ENCODE measurements around the gene GNAZ. TPM values are rescaled to one million over a fixed set of nuclear protein-coding genes. Genes with fewer than 3 reads are reported as not detected.

The GNAZ gene
- total and polyA plus RNA-seq, 2 of the 8 experiments (the other 6 are each of a cell fraction or from before 2014, with no cell fraction given): 6.6 to 9.6 TPM

DNA sequence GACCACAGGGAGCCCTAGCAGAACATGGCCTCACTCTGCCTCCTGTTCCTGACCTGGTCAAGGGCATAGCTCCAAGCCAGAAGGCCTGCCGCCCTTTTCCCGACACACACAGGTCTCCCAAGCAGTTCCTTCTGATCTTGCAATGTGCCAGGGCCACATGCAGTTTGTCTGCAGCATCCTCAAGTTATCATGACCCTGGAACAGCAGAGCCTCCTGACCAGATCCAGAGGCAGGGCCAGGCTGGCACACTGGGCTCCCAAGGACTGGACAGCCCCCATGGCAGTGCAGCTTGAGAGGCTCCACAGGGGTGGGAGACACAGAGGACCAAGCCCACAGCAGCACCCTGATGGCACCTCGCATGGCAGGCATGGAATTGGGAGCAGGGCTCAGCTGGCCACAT lies 31.2 kb downstream of the GNAZ start:
- Histone ChIP-seq H2BK5ac (ENCODE audit: low read depth, low read length) (peak overlapping the region; percentile 24; the same call in 1 of the 2 replicates), H3K27me3 (replicated peaks in 1 of 4; ENCODE audit: control insufficient read depth in 3 of 4, extremely low read depth in 1 of 4, insufficient read depth in 3 of 4, low read length in 3 of 4) (no peaks in the 10 kb centered on the region; a peak in 2 of 7 replicates), H3K9ac (replicated peaks in 1 of 4; ENCODE audit: extremely low read depth in 1 of 4, low read depth in 3 of 4, low read length in 3 of 4) (no peak overlapping the region), H2BK20ac (ENCODE audit: low read length) (no peak overlapping the region), H3K36me3 (ENCODE audit: control insufficient read depth in 2 of 4, insufficient read depth in 4 of 4, low read length in 3 of 4) (no peaks in the 10 kb centered on the region), H2BK12ac (ENCODE audit: low read depth, low read length) (no peak overlapping the region), H2AK5ac (ENCODE audit: low read depth, low read length) (no peak overlapping the region), H3K23ac (ENCODE audit: insufficient read length) (no peak overlapping the region), H3K56ac (replicated peaks; ENCODE audit: insufficient read length, low read depth, low read length) (no peak overlapping the region), H3K79me2 (ENCODE audit: control insufficient read depth in 1 of 2, insufficient read depth in 2 of 2, low read length in 2 of 2) (no peaks in the 10 kb centered on the region), H4K20me1 (replicated peaks in 1 of 2; ENCODE audit: control insufficient read depth in 1 of 2, insufficient read depth in 2 of 2, low read length in 2 of 2) (peaks cover 0 to 9% of the 10 kb centered on the region in 2 experiments), H3K4ac (replicated peaks; ENCODE audit: insufficient read length, low read depth, low read length) (no peak overlapping the region), H4K8ac (ENCODE audit: extremely low read depth, insufficient read depth, low read length) (no peak overlapping the region), H3K14ac (ENCODE audit: insufficient read length) (no peak overlapping the region), H4K5ac (ENCODE audit: insufficient read length, low read depth, low read length) (no peak overlapping the region), H2BK120ac (replicated peaks; ENCODE audit: low read depth, low read length) (no peak overlapping the region), H3K9me3 (ENCODE audit: insufficient read depth in 2 of 2, low read depth in 1 of 2, low read length in 1 of 2) (no peaks in the 10 kb centered on the region), H2BK15ac (ENCODE audit: low read length) (no peak overlapping the region), H3K18ac (ENCODE audit: extremely low read depth, low read length) (no peak overlapping the region), H3K27ac (ENCODE audit: low read depth, low read length) (no peak overlapping the region), H2AFZ (ENCODE audit: low read length) (no peak overlapping the region), H3K23me2 (ENCODE audit: low read depth, low read length) (no peaks in the 10 kb centered on the region), H3K4me1 (replicated peaks in 1 of 4; ENCODE audit: control insufficient read depth in 3 of 4, insufficient read depth in 4 of 4, low read length in 3 of 4) (no peaks in the 10 kb centered on the region), H3K79me1 (ENCODE audit: low read depth, low read length) (0 out of 2 replicates have a peak, but pooled peaks cover 3% of the 10 kb centered on the region), H3K4me3 (ENCODE audit: extremely low read depth in 1 of 4, insufficient read depth in 2 of 4, low read depth in 3 of 4, low read length in 4 of 4) (no peak overlapping the region), H4K91ac (replicated peaks; ENCODE audit: insufficient read length, low read length) (no peak overlapping the region), H3K4me2 (ENCODE audit: insufficient read depth in 1 of 2, low read depth in 2 of 2, low read length in 2 of 2) (no peak overlapping the region)
- TF ChIP-seq RXRA (IDR thresholded peaks at IDR 0.05; ENCODE audit: insufficient read depth, low read depth, low read length) (no peak), SP4 (IDR thresholded peaks at IDR 0.05; ENCODE audit: low read length) (no peak), CHD1 (IDR thresholded peaks at IDR 0.05; ENCODE audit: low read depth, low read length) (no peak), KDM1A (IDR thresholded peaks at IDR 0.05; ENCODE audit: borderline replicate concordance, low read length) (no peak), CTBP2 (IDR thresholded peaks at IDR 0.05; ENCODE audit: borderline replicate concordance, insufficient read depth, insufficient read length, low read length) (no peak), GTF2F1 (IDR thresholded peaks at IDR 0.05; ENCODE audit: borderline replicate concordance, low read depth, low read length) (no peak), JUND (IDR thresholded peaks at IDR 0.05; ENCODE audit: low read length) (no peak), HDAC6 (IDR thresholded peaks at IDR 0.05; ENCODE audit: low read depth, low read length) (no peak), SRF (IDR thresholded peaks at IDR 0.05; ENCODE audit: low read depth, low read length) (no peak)
- TF ChIP-seq, protein P1, sequence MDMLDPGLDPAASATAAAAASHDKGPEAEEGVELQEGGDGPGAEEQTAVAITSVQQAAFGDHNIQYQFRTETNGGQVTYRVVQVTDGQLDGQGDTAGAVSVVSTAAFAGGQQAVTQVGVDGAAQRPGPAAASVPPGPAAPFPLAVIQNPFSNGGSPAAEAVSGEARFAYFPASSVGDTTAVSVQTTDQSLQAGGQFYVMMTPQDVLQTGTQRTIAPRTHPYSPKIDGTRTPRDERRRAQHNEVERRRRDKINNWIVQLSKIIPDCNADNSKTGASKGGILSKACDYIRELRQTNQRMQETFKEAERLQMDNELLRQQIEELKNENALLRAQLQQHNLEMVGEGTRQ (IDR thresholded peaks at IDR 0.05; ENCODE audit: low read length): no peak
- TF ChIP-seq, protein P2, sequence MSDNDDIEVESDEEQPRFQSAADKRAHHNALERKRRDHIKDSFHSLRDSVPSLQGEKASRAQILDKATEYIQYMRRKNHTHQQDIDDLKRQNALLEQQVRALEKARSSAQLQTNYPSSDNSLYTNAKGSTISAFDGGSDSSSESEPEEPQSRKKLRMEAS (IDR thresholded peaks at IDR 0.05): no peak
- FAIRE-seq (no peak), DNase-seq (ENCODE audit: low read depth in 1 of 2, low spot score in 2 of 2) (no peak)
- 75% methylated on average over 3 of the region's 3 CpGs; no CpG with 5 or more reads in 1 of the 2 experiments for WGBS, 2 experiments (ENCODE audit: extremely low coverage in 1 of 2, insufficient coverage in 1 of 2, insufficient read length in 1 of 2, insufficient replicate concordance in 2 of 2, low coverage in 1 of 2, low lambda C conversion rate in 2 of 2, missing lambda C conversion rate in 1 of 2)
- POLR2A ChIA-PET (ENCODE audit: partially characterized antibody): no interaction called here
- CTCF ChIA-PET (ENCODE audit: partially characterized antibody): interaction anchor here (0.6 to 1.4 kb wide), 2 partner anchors 26 to 1371 kb away, joined by 3 read pairs; no protein-coding TSS in a partner anchor
